GM19372 (cell line): ENCODE data around the gene SP3.

Source experiments
- ATAC-seq: cut with Tn5 transposase; IDR thresholded peaks from one replicate; pipeline ENCODE4 v1.9.1; 2021; ENCODE audit warnings: mild to moderate bottlenecking, low read depth, moderate library complexity; ENCODE audit not compliant: unreplicated experiment

Gene SP3

DNA sequence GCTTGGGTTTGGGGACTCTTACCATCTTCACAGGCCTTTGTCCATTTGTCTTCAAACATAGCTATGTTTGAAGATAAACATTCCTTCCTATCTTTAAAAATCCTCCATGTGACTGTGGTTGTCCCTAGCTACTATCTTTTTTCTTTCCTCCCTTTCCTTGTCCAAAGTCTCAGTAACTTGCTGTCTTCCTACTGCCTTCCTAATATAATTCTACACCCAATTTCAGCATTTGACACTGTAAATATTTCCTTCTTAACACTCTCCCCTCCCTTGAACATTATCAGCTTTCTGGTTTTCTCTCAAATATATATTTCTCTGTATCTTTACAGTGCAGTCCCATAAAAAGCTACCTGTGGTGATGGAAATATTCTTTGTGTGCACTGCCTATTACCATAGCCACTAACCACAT is 5.3 kb upstream of the SP3 start:
- no peak for ATAC-seq

- ATAC-seq = no peak
Measured at GRCh38 chr2:173969886-173970285, 4.7 kb upstream of the SP3 start.

GRCh38 chr2:173968551-173968950 is 3.4 kb upstream of the SP3 start:
- ATAC-seq = no peak

DNA sequence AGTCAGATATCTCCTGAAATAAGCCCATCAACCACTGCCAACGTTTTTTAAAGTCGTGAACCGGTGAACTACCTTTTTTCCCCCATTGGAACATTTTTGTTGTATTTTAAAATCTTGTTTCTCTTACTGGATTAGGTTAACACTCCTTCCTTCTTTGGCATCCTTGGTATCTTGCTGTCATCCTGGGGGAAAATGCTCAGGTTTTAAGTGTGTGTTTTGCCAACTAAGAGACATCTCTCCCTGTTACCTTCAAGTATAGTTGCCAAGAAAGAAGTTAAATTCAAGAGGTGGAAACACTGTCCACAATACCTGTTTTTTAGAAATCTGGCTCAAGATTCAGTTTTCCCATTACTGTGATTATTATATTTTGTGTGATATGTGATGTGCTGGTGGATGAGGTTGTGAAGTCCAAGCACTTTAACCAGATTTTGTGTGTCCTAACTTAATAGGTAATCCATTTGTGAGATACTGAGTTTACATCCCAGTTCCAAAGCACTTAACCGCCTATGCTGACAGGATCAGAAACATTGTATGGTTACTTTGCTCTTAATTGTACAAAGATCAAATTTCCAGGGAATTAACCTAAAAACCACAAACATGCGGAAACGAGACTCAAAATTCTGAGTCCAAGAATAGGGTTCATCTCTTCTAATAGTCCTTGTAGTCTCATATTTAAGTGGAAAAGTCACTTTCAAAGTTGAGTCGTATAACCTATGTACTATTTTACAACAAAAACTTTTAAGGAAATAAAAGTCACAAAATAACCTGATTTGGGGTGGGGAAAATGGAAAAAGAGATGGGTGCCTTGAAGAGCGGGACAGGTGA is 1.3 kb upstream of the SP3 start:
- no peak for ATAC-seq

GRCh38 chr2:173964565-173965371 is 405 bp downstream of the SP3 start:
- ATAC-seq = peak; percentile 16

- ATAC-seq = peak; percentile 52
Measured at GRCh38 chr2:173963817-173964564, 1.2 kb downstream of the SP3 start.

- ATAC-seq = peak; percentile 16
Measured at GRCh38 chr2:173963323-173963816, 1.8 kb downstream of the SP3 start.

GRCh38 chr2:173962583-173963110 is 2.5 kb downstream of the SP3 start:
- ATAC-seq = no peak

- ATAC-seq = no peak
Measured at GRCh38 chr2:173962031-173962430, 3.1 kb downstream of the SP3 start.

DNA sequence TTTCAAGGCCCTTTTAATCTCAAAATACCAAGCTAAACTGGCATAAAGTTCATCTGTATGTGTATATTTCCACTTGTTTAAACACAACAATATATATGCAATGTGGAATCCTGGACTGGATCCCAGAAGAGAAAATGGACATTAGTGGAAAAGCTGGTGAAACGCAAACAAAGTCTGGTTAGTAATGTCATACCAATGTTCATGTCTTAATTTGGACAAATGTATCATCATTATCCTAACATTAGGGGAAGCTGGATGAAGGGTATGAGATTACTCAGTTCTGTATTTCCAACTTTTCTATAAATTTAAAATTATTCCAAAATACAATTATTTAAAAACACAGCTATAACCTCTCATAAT is 3.8 kb downstream of the SP3 start:
- ATAC-seq = no peak

DNA sequence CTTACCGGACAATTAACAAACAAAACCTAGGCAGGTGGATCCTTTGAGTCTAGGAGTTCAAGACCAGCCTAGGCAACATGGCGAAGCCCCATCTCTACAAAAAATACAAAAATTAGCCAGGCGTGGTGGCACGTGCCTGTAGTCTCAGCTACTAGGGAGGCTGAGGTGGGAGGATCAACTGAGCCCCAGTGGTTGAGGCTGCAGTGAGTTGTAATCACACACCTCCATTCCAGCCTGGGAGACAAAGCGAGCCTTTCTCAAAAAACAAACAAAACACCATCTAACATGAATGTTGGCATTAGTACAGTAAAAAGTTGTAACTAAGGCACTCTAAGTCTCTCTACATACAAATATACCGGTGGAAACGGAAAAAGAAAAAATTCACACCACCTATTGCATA is 5.3 kb downstream of the SP3 start:
- ATAC-seq = no peak

GRCh38 chr2:173959358-173959884 is 5.8 kb downstream of the SP3 start:
- ATAC-seq = no peak

- ATAC-seq = no peak
Measured at GRCh38 chr2:173958198-173958846, 6.9 kb downstream of the SP3 start.

DNA sequence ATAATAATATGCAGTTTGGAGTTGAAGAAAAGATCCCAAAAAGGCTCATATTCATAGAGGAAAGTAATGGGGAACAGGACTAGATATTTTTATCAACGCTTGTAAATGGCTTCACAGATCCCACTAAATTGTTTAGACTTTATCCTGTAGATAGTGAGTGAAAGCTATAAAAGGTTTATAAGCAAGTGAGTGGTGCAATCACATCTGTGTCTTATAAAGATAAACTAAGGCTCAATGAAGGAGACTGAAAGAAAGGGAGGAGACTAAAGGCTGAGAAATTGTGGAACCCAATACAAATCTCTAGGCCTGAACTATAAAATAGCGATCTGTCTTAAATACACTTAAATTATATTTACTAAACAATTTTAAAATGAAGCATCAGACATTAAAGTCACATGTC is 7.7 kb downstream of the SP3 start:
- ATAC-seq = no peak

GRCh38 chr2:173956454-173956853 is 8.7 kb downstream of the SP3 start:
- no peak for ATAC-seq

DNA sequence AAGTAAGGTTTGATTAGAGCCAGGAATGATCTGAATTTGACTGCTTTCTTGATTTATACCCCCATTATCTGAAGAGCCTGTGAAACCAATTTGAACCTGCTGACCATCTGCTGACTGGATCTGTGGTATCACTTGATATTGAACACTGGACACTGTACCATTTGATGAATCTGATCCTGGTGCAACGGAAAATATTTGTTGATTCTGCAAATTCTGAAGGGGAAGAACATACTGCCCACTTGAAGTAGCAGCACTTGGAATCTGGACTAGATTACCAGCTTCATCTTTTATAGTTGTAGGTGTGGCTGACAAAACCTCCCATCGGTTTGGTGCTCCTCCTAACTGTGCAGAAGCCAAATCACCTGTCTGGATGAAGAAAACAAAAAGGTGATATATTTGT is 9.3 kb downstream of the SP3 start:
- ATAC-seq = no peak

DNA sequence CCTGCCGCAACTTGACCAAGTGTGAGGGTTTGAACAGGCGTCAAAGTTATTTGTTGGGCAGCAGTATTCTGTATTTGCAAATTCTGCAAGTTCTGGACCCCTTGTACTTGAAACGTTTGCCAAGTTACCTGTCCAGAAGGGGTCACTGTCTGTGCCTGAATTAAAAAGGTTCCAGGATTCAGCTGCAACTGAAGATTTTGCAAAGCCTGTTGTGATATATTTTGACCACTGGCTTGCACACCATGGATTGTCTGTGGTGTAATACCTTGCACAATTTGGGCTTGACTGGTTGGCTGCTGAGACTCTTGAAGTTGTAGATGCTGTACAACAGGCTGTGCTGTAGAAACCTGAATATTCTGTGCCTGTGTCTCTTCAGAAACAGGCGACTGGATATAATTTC is 10.2 kb downstream of the SP3 start:
- no peak for ATAC-seq

DNA sequence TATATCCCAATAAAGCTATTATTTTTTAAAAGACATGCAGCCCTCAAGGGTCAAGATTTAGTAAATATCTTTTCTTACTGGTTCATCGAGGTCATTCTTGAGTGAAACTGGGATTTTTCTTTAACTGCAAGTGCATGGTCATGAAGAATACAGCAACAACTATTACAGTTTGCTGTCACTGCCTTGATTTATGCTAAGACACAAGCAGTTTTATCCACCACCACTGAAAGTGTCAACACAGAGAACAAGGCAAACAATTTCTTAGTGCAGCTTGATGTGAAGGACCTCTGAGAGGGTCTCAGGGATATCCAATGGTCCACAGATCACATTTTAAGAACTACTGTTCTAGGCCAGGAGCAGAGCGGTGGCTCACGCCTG is 12.1 kb downstream of the SP3 start:
- no peak for ATAC-seq

DNA sequence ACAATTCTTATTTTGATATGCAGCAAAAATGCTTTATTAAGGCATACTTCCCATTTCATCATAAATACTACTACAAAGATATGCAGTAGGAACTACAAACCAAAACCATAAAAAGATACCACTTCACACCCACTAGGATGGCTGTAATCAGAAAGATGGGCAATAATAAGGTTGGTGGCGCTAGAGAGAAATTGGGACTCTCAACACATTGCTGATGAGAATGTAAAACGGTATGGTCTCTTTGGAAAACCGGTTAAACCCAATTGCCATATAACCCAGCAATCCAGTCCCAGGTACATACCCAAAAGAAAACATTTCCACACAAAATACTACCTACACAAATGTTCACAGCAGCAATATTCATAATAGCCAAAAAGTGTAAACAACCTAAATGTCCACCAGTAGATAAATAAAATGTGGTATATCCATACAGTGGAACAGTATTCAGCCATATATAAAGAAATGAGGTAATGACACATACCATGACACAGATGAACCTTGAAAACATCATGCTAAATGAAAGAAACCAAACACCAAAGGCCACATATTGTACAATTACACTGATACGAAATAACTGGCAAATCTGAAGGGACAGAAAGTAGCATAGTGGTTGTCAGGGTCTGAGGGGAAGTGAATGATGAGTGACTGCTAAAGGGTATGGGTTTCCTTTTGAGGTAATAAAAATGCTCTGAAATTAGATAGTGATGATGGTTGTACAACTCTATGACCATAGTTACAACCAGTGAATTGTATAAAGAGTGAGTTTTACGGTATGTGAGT is 12.7 kb downstream of the SP3 start:
- no peak for ATAC-seq
